IPS DF 6.9 (cell line): ENCODE results near the gene PHLDB1.
"Not testable (repeated sequence)": the region's sequence is repeated elsewhere in the genome, so short reads cannot be mapped to it uniquely, and the experiment has no call there.

Source experiments
- DNase-seq: peaks from one replicate; pipeline ENCODE4 v3.0.0-alpha.2; 2013; ENCODE audit warnings: low read depth, low spot score
- H3K27ac ChIP-seq: one replicate; pipeline ENCODE4 v1.5.1; 2013; ENCODE audit warnings: low read length, control low read depth
- H3K27me3 ChIP-seq: 2 replicates; pipeline ENCODE4 v1.6.1; 2013; ENCODE audit warnings: mild to moderate bottlenecking, low read length; ENCODE audit not compliant: control insufficient read depth, insufficient read depth
- H3K36me3 ChIP-seq: 2 replicates; pipeline ENCODE4 v1.6.1; 2013; ENCODE audit warnings: low read length; ENCODE audit not compliant: control insufficient read depth, insufficient read depth
- H3K4me1 ChIP-seq: 2 replicates; pipeline ENCODE4 v1.6.1; 2013; ENCODE audit warnings: low read length; ENCODE audit not compliant: control insufficient read depth, insufficient read depth
- H3K4me3 ChIP-seq: 2 replicates; pipeline ENCODE4 v1.5.1; 2013; ENCODE audit warnings: mild to moderate bottlenecking, low read length
- H3K9me3 ChIP-seq: 2 replicates; pipeline ENCODE4 v1.6.1; 2013; ENCODE audit warnings: low read length, inconsistent platforms; ENCODE audit not compliant: control insufficient read depth, insufficient read depth
- WGBS: extraction: QIAGEN DNeasy Blood & Tissue Kit; methylation state at CpG from one replicate; pipeline ENCODE4 v1.1.7; 2013; ENCODE audit warnings: mixed read lengths, missing lambda C conversion rate; ENCODE audit not compliant: insufficient read length, insufficient coverage; 5-methylcytosine and 5-hydroxymethylcytosine counted together

Gene PHLDB1

DNA sequence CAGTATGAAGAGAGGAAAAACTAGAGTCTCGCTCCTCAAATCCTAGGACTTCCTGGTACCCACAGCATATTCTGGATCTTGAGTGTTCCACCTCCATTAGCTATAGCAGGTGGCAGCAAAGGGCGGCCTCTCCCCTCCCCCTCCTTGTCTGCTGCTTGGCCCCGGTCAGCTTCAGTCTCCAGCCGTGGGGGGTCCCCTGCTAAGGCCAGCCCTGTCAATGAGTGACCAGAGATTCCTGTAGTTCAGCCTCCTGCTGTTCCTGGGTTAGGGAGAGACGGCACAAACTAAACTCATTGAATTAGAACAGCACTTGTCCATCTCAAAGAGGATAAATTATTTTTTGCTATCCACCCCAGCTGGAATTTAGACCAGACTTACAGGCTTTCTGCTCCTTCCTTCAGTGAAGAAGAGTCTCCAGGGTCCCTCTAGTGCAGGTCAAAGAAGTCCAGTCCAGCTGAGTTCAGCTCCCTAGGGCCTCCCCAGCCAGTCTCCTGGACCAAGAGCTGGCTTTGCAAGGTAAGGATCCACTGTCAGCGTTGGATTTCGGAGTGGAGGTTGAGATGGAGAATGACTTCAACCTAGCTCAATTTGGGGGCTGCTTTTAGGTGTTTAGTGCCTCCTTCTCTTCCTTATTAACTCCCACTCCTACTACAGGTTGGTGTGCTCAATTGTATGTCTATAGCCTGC lies 1.1 kb upstream of the PHLDB1 start:
- no CpG with 5 or more reads among the region's 7 CpGs for WGBS
- Histone ChIP-seq H3K4me3 (no peak overlapping the region), H3K27ac (no peak overlapping the region), H3K36me3 (peaks cover 9% of the 10 kb centered on the region; the same call in 1 of the 2 replicates), H3K4me1 (peaks cover 8% of the 10 kb centered on the region), H3K9me3 (no peaks in the 10 kb centered on the region), H3K27me3 (peaks cover 56% of the 10 kb centered on the region)
- no peak for DNase-seq

DNA sequence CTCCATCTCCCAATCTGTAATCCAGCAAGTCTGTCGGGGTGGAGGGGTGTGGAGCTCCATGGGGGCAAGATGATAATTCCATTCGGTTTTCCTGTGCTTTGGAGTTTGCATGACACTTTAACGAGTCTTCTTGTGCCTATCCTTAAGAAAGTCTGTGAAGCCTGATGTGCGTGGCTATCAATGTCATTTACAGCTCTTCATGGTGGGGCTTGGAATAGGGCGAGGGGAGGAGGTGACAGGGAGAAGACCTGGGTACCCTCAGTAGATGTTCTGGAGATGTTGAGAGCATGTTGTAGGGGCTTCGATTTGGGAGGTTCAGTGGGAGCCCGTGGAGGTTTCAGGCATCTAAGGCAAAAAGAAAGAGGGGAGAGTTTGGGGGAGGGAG lies 579 bp upstream of the PHLDB1 start:
- no peak for DNase-seq
- Histone ChIP-seq H3K36me3 (peaks cover 5% of the 10 kb centered on the region; the same call in 1 of the 2 replicates), H3K9me3 (no peaks in the 10 kb centered on the region), H3K27me3 (peaks cover 56% of the 10 kb centered on the region), H3K27ac (no peak overlapping the region), H3K4me1 (peaks cover 8% of the 10 kb centered on the region), H3K4me3 (no peak overlapping the region)
- no CpG with 5 or more reads among the region's 7 CpGs for WGBS

DNA sequence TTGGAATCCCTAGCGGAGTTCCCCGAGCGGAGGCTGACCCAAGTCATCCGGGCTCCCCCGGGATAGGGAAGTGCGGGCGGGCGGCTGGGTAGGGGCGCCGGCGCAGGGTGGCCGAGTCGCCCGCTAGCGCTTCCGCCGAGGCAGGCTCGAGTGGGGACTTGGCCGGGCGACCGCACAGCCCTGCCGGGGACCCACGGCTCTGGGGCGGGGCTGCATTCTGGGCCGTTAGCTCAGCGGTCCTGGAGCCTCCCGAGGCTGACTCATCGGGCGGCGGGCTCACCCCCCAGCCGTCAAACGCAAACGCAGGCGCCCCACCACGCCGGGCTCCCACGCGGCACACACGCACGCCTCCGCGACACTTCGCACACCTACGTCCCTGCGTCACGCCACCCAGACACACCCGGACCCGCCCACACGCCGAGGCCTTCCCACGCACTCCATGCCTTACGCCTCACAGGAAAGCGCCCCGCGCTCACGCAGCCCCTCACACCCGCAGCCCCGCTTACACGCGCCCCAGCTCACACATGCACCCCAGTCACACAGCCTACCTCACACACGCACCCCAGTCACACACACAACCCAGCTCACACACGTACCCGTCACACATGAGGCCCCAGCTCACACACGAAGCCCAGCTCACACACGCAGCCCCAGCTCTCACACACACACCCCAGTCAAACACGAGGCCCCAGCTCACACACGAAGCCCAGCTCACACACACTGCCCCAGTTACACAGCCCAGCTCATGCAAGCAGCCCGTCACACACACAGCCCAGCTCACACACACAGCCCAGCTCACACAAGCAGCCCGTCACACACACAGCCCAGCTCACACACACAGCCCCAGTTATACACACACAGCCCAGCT lies 1.2 kb downstream of the PHLDB1 start:
- Histone ChIP-seq H3K4me3 (peak overlapping the region; percentile 6; the same call in 1 of the 2 replicates), H3K36me3 (no peaks in the 10 kb centered on the region), H3K27ac (no peak overlapping the region), H3K27me3 (peaks cover 56% of the 10 kb centered on the region), H3K4me1 (peaks cover 13% of the 10 kb centered on the region), H3K9me3 (no peaks in the 10 kb centered on the region)
- DNase-seq = no peak
- no CpG with 5 or more reads among the region's 69 CpGs for WGBS

DNA sequence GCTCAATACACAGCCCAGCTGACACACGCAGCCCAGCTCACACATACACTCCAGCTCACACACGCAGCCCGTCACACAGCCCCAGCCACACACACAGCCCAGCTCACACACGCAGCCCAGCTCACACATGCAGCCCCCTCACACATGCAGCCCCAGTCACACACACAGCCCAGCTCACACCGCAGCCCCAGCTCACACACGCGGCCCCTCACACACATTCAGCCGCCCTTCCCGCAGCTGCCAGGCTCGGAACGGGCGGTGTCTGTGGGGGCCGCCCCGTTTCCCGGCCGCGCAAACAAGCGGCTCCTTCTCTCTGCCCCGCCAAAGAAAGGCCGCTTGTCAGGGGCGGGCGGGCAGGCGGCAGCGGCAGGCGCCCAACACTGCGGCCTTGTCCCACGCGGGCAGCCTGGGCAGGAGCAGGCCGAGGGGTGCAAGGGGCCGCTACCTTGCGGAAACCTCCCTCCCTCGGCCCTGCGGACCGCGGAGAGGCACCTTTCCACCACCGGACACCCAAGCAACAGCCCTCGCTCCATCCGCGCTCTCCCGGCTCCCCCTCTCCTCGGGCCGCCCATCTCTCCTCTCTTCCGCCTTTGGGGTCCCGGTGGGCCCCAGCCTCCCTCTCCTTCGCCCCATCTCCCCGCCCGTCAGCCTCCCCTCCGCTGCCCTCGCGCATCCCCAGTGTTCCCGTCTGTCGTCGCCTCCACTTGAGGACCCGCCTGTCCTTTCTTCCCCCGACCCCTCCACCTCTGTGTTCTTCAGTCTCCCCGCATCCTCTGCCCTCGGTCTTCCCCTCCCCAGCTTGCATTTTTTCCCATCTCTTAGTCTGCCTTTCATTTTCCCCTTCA lies 2.2 kb downstream of the PHLDB1 start:
- Histone ChIP-seq H3K4me1 (peaks cover 16% of the 10 kb centered on the region), H3K36me3 (no peaks in the 10 kb centered on the region), H3K27me3 (peaks cover 53% of the 10 kb centered on the region), H3K9me3 (no peaks in the 10 kb centered on the region), H3K4me3 (peak overlapping the region; percentile 7; the same call in 1 of the 2 replicates), H3K27ac (no peak overlapping the region)
- DNase-seq = no peak
- no CpG with 5 or more reads among the region's 57 CpGs for WGBS

DNA sequence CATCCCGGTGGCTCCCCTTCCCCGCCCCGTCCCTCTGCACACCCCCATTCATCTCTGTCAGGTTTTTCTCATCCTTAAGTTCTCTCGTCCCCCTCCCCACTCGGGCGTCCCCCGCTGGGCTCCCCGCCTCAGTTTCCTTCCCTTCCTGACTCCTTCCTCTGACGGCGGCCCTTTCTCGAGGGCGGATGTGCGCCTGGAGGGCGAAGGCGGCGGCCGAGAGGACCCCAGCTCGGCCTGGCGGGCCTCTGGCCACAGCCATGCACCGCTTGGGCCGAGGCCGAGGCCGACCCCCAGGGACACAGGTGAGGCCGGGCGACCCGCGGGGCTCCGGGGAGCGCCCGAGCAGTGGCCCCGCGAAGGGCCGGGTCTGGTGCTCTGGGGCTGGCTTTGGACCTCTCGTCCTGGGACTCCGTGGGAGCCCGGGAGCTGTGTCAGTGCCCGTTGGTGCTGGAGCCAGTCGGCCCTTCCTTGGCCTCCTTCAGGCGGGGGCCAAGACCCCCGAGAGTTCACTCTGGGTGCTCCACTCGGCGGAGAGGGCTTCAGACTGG lies 2.9 kb downstream of the PHLDB1 start:
- DNase-seq = no peak
- Histone ChIP-seq H3K36me3 (no peaks in the 10 kb centered on the region), H3K9me3 (no peaks in the 10 kb centered on the region), H3K27me3 (peaks cover 48% of the 10 kb centered on the region), H3K4me1 (peaks cover 18% of the 10 kb centered on the region), H3K4me3 (peak overlapping the region; percentile 7; the same call in 1 of the 2 replicates), H3K27ac (no peak overlapping the region)
- no CpG with 5 or more reads among the region's 42 CpGs for WGBS

DNA sequence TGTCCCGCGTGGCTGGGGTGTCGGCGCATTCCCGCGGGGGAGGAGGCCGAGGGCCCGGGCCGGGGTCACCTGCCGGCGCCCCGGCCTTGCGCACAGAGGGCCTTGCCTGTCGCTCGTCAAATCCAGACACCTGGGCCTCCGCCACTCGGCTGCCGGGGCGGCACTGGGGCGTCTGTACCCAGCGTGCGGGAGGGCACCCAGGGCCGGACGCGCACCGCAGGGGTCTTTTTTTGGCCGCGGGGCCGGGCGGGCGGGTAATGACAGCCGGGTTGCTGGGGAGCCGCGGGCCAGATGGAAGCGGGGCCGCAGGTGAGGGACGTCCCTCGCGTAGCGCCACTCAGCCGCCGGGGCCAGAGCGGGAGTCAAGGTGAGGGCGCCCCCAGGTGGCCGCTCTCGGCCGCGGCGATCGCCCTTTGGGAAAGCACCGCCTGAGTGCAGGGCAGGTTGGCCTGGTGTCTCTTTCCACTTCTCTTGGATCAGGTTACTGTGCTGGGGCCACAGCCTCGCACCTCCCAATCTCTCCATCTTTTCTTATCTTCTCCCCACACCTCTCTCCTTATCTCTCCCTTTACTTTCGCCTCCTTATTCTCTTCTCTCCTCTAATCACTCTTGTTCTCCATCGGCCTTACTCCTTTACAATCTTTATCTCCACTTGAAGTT lies 3.5 kb downstream of the PHLDB1 start:
- H3K36me3 ChIP-seq = no peaks in the 10 kb centered on the region
- peaks cover 22% of the 10 kb centered on the region for H3K4me1 ChIP-seq
- no peak overlapping the region for H3K27ac ChIP-seq
- H3K27me3 ChIP-seq = peaks cover 43% of the 10 kb centered on the region
- DNase-seq = no peak
- peak overlapping the region; percentile 7; the same call in 1 of the 2 replicates for H3K4me3 ChIP-seq
- 100% methylated on average over 2 of the region's 54 CpGs for WGBS
- no peaks in the 10 kb centered on the region for H3K9me3 ChIP-seq

DNA sequence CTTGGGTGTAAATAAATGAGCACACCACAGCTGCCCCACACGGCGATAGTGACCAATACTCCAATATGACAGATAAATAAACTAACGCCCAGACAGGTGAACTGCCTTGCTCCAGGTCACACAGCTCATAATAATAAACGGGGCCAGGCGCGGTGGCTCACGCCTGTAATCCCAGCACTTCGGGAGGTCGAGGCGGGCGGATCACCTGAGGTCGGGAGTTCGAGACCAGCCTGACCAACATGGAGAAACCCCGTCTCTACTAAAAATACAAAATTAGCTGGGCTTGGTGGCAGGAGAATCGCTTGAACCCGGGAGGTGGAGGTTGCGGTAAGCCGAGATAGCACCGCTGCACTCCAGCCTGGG lies 4.0 kb downstream of the PHLDB1 start:
- Histone ChIP-seq H3K4me1 (peaks cover 26% of the 10 kb centered on the region), H3K27me3 (peaks cover 39% of the 10 kb centered on the region)
- not testable (repeated sequence) for DNase-seq, H3K9me3 ChIP-seq, H3K27ac ChIP-seq, H3K36me3 ChIP-seq, H3K4me3 ChIP-seq
- WGBS = no CpG with 5 or more reads among the region's 19 CpGs

DNA sequence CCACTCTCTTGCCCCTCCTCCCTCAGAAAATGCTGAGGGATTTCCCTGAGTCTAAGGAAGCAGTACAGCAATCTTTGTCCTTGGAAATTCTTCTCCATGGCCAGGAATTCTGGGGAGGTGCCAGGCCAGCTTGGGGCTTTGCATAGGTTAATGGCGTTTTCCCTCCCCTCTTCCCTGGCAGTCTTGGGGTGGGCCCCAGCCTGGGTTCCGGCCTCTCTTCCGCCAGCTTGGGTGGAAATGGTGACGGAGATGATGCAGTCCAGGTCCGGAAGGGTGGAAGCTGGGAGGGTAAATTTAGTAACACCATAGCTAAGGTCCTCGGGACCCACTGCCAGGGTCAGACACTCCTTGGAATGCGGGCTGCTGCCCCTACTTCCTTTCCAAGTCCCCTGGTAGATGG lies 5.0 kb downstream of the PHLDB1 start:
- WGBS = no CpG with 5 or more reads among the region's 7 CpGs
- H3K27ac ChIP-seq = no peak overlapping the region

DNA sequence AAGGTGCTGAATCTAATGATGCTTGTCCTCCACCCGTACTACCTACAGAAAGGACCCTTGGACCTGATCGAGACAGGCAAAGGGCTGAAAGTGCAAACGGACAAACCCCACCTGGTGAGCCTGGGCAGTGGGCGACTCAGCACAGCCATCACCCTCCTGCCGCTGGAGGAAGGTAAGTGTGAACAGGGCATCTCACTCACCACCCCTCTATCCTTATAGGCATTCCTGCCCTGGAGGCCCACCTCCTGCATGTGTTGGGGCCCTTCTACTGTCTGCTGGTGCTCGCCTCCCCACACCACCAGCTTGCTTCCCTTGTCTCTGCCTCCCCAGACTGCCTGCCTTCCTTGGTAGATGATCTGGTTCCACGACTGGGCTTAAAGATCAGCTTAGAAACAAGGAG lies 7.1 kb downstream of the PHLDB1 start:
- H3K4me1 ChIP-seq = peaks cover 19% of the 10 kb centered on the region; the same call in 1 of the 2 replicates
- WGBS = no CpG with 5 or more reads among the region's 7 CpGs
- no peaks in the 10 kb centered on the region for H3K36me3 ChIP-seq
- H3K9me3 ChIP-seq = no peaks in the 10 kb centered on the region
- no peak overlapping the region for H3K27ac ChIP-seq
- no peak for DNase-seq
- no peak overlapping the region for H3K4me3 ChIP-seq
- H3K27me3 ChIP-seq = peaks cover 12% of the 10 kb centered on the region

More for the DNA sequence above, 5.0 kb downstream of the PHLDB1 start:
- Histone ChIP-seq H3K4me1 (peaks cover 25% of the 10 kb centered on the region), H3K9me3 (no peaks in the 10 kb centered on the region), H3K4me3 (no peak overlapping the region), H3K27me3 (peaks cover 32% of the 10 kb centered on the region), H3K36me3 (no peaks in the 10 kb centered on the region)
- DNase-seq = no peak
